Trophoblast cell (in vitro differentiated cells and primary cell): ENCODE measurements around the gene TAF1L.
"Not testable (repeated sequence)": the region's sequence is repeated elsewhere in the genome, so short reads cannot be mapped to it uniquely, and the experiment has no call there.

ENCODE experiments used
- DNase-seq, 2 donors: peaks; one replicate each; pipeline ENCODE4 v3.0.0-alpha.2; 2016
- H2AFZ ChIP-seq: 2 replicates; pipeline ENCODE4 v1.6.1; 2013; ENCODE audit warnings: low read length, moderate library complexity, mild to moderate bottlenecking; ENCODE audit not compliant: insufficient read depth, poor library complexity
- H2AK5ac ChIP-seq: 2 replicates; pipeline ENCODE4 v1.6.1; 2013; ENCODE audit warnings: mild to moderate bottlenecking, low read length
- H2BK120ac ChIP-seq: 2 replicates; pipeline ENCODE4 v1.6.1; 2013; ENCODE audit warnings: low read length, mild to moderate bottlenecking, moderate library complexity; ENCODE audit not compliant: insufficient read depth, poor library complexity
- H2BK12ac ChIP-seq: 2 replicates; pipeline ENCODE4 v1.6.1; 2013; ENCODE audit warnings: mild to moderate bottlenecking, low read length, moderate library complexity
- H2BK5ac ChIP-seq: 2 replicates; pipeline ENCODE4 v1.6.1; 2013; ENCODE audit warnings: low read length, low read depth, moderate library complexity, mild to moderate bottlenecking; ENCODE audit not compliant: poor library complexity
- H3K14ac ChIP-seq: 2 replicates; pipeline ENCODE4 v1.6.1; 2013; ENCODE audit warnings: mild to moderate bottlenecking, low read length
- H3K18ac ChIP-seq: 2 replicates; pipeline ENCODE4 v1.6.1; 2013; ENCODE audit warnings: mild to moderate bottlenecking, low read length
- H3K23ac ChIP-seq: 2 replicates; pipeline ENCODE4 v1.6.1; 2013; ENCODE audit warnings: low read length
- H3K27ac ChIP-seq: 2 replicates; pipeline ENCODE4 v1.5.1; 2013; ENCODE audit warnings: low read depth, mild to moderate bottlenecking, inconsistent platforms, low read length, moderate library complexity
- H3K27me3 ChIP-seq: 2 replicates; pipeline ENCODE4 v1.6.1; 2013; ENCODE audit warnings: inconsistent platforms, mild to moderate bottlenecking, low read length, moderate library complexity; ENCODE audit not compliant: insufficient read depth
- H3K36me3 ChIP-seq, 2 experiments: 1 replicate in 1 of 2; 2 replicates in 1 of 2; pipeline ENCODE4 v1.6.1; 2013; ENCODE audit warnings: low read length in 2 of 2, mild to moderate bottlenecking in 2 of 2, moderate library complexity in 1 of 2; ENCODE audit not compliant: insufficient read depth in 2 of 2, control insufficient read depth in 1 of 2
- H3K4ac ChIP-seq: 2 replicates; pipeline ENCODE4 v1.6.1; 2013; ENCODE audit warnings: low read depth, mild to moderate bottlenecking, low read length, moderate library complexity
- H3K4me1 ChIP-seq, 2 experiments: 1 replicate in 1 of 2; 2 replicates in 1 of 2; pipeline ENCODE4 v1.6.1; 2013; ENCODE audit warnings: low read length in 2 of 2, mild to moderate bottlenecking in 2 of 2, moderate library complexity in 1 of 2; ENCODE audit not compliant: insufficient read depth in 2 of 2, control insufficient read depth in 1 of 2
- H3K4me2 ChIP-seq: 2 replicates; pipeline ENCODE4 v1.6.1; 2013; ENCODE audit warnings: inconsistent platforms, mild to moderate bottlenecking, low read length, moderate library complexity
- H3K4me3 ChIP-seq: 2 replicates; pipeline ENCODE4 v1.5.1; 2013; ENCODE audit warnings: mild to moderate bottlenecking, low read depth, low read length, inconsistent platforms
- H3K79me1 ChIP-seq: one replicate; pipeline ENCODE4 v1.6.1; 2013; ENCODE audit warnings: low read length
- H3K79me2 ChIP-seq: 2 replicates; pipeline ENCODE4 v1.6.1; 2013; ENCODE audit warnings: low read length, mild to moderate bottlenecking; ENCODE audit not compliant: control insufficient read depth, insufficient read depth, poor library complexity
- H3K9ac ChIP-seq: 2 replicates; pipeline ENCODE4 v1.6.1; 2013; ENCODE audit warnings: mild to moderate bottlenecking, low read length
- H3K9me3 ChIP-seq: 2 replicates; pipeline ENCODE4 v1.6.1; 2013; ENCODE audit warnings: low read depth, mild to moderate bottlenecking, control low read depth, inconsistent platforms, low read length; ENCODE audit not compliant: insufficient read depth
- H4K12ac ChIP-seq: 2 replicates; pipeline ENCODE4 v1.6.1; 2013; ENCODE audit warnings: low read depth, mild to moderate bottlenecking, low read length, moderate library complexity
- H4K8ac ChIP-seq: 2 replicates; pipeline ENCODE4 v1.6.1; 2013; ENCODE audit warnings: low read depth, mild to moderate bottlenecking, low read length, moderate library complexity
- H4K91ac ChIP-seq: one replicate; pipeline ENCODE4 v1.6.1; 2013; ENCODE audit warnings: low read depth, mild to moderate bottlenecking, low read length, moderate library complexity
- WGBS: extraction: QIAGEN DNeasy Blood & Tissue Kit; methylation state at CpG from one replicate; pipeline ENCODE4 v1.1.7; 2013; ENCODE audit warnings: missing lambda C conversion rate; ENCODE audit not compliant: insufficient read length, insufficient coverage; ENCODE audit errors: extremely low coverage; 5-methylcytosine and 5-hydroxymethylcytosine counted together

The TAF1L gene

GRCh38 chr9:32603914-32604852 lies 31.3 kb downstream of the TAF1L start:
- Histone ChIP-seq H3K27me3 (no peaks in the 10 kb centered on the region), H3K23ac (no peak overlapping the region), H2AK5ac (no peak overlapping the region), H3K27ac (no peak overlapping the region), H3K9me3 (no peaks in the 10 kb centered on the region), H3K36me3 (no peaks in the 10 kb centered on the region), H2AFZ (no peak overlapping the region), H3K79me2 (no peaks in the 10 kb centered on the region), H4K91ac (no peak overlapping the region), H3K18ac (no peak overlapping the region), H3K4me1 (no peaks in the 10 kb centered on the region), H2BK12ac (no peak overlapping the region), H3K14ac (no peak overlapping the region), H3K9ac (no peak overlapping the region), H3K4ac (no peak overlapping the region), H2BK5ac (no peak overlapping the region), H3K4me3 (no peak overlapping the region), H4K12ac (no peak overlapping the region), H3K4me2 (no peak overlapping the region), H4K8ac (no peak overlapping the region), H3K79me1 (no peaks in the 10 kb centered on the region), H2BK120ac (no peak overlapping the region)
- WGBS, result no CpG with 5 or more reads among the region's 12 CpGs
- DNase-seq, result peak; percentile 82 to 91

GRCh38 chr9:32599021-32599420 lies 36.4 kb downstream of the TAF1L start:
- not testable (repeated sequence) for DNase-seq, H3K18ac ChIP-seq, H3K27ac ChIP-seq, H3K4me3 ChIP-seq, H2BK120ac ChIP-seq, H3K79me2 ChIP-seq, H3K9ac ChIP-seq, H2AFZ ChIP-seq, H2AK5ac ChIP-seq, H4K91ac ChIP-seq, H3K23ac ChIP-seq, H3K79me1 ChIP-seq, H3K4me1 ChIP-seq, H3K4me2 ChIP-seq, H3K36me3 ChIP-seq, H3K27me3 ChIP-seq, H4K8ac ChIP-seq, H4K12ac ChIP-seq, H2BK12ac ChIP-seq, H3K4ac ChIP-seq, H3K14ac ChIP-seq, H2BK5ac ChIP-seq, H3K9me3 ChIP-seq
- WGBS, result no CpG with 5 or more reads among the region's 3 CpGs

- H3K36me3 ChIP-seq, result no peaks in the 10 kb centered on the region
- H4K8ac ChIP-seq, result no peak overlapping the region
- no peak overlapping the region for H2BK5ac ChIP-seq
- no peak for DNase-seq
- no peak overlapping the region for H3K4me2 ChIP-seq
- no peaks in the 10 kb centered on the region for H3K79me2 ChIP-seq
- H3K79me1 ChIP-seq, result no peaks in the 10 kb centered on the region
- no peak overlapping the region for H4K12ac ChIP-seq
- no peak overlapping the region for H4K91ac ChIP-seq
- no peak overlapping the region for H3K23ac ChIP-seq
- no peak overlapping the region for H2AK5ac ChIP-seq
- no peak overlapping the region for H3K27ac ChIP-seq
- no peaks in the 10 kb centered on the region for H3K9me3 ChIP-seq
- no peak overlapping the region for H3K9ac ChIP-seq
- no peak overlapping the region for H2AFZ ChIP-seq
- no peaks in the 10 kb centered on the region for H3K4me1 ChIP-seq
- H3K27me3 ChIP-seq, result no peaks in the 10 kb centered on the region
- no peak overlapping the region for H2BK120ac ChIP-seq
- no peak overlapping the region for H3K4ac ChIP-seq
- H3K4me3 ChIP-seq, result no peak overlapping the region
- H3K18ac ChIP-seq, result no peak overlapping the region
- H2BK12ac ChIP-seq, result no peak overlapping the region
- H3K14ac ChIP-seq, result no peak overlapping the region
Observed at GRCh38 chr9:32596936-32597335, 38.5 kb downstream of the TAF1L start.

GRCh38 chr9:32596096-32596865 lies 39.2 kb downstream of the TAF1L start:
- Histone ChIP-seq H3K4ac (no peak overlapping the region), H3K79me1 (no peaks in the 10 kb centered on the region), H3K27ac (no peak overlapping the region), H3K4me3 (no peak overlapping the region), H3K9ac (no peak overlapping the region), H2AFZ (no peak overlapping the region), H3K4me2 (no peak overlapping the region), H3K4me1 (no peaks in the 10 kb centered on the region), H3K27me3 (no peaks in the 10 kb centered on the region), H4K91ac (no peak overlapping the region), H2BK12ac (no peak overlapping the region), H2BK120ac (no peak overlapping the region), H3K18ac (no peak overlapping the region), H4K12ac (no peak overlapping the region), H3K14ac (no peak overlapping the region), H4K8ac (no peak overlapping the region), H3K9me3 (no peaks in the 10 kb centered on the region), H3K79me2 (no peaks in the 10 kb centered on the region), H3K36me3 (no peaks in the 10 kb centered on the region), H2BK5ac (no peak overlapping the region), H2AK5ac (no peak overlapping the region), H3K23ac (no peak overlapping the region)
- no peak for DNase-seq
- WGBS, result no CpG with 5 or more reads among the region's 4 CpGs
